K562 (cell line): ENCODE results near the gene CDK1. TPM values are rescaled to one million over a fixed set of nuclear protein-coding genes. Genes with fewer than 3 reads are reported as not detected.

Experiments
- EHMT2 ChIP-seq: fragments of 450-650 bp; IDR thresholded peaks from 2 replicates; pipeline ENCODE4 v1.6.1; 2018; ENCODE audit warnings: antibody characterized with exemption
- JUN ChIP-seq, 2 experiments: sonication (generic) in 1 of 2; formaldehyde crosslinking in 1 of 2; IDR thresholded peaks; 2 replicates each; pipeline versions ENCODE4 v1.6.1 to v1.8.0; 2012 to 2022; ENCODE audit warnings: borderline replicate concordance in 2 of 2, mild to moderate bottlenecking in 2 of 2, improper control_type of control experiment in 1 of 2, low read depth in 1 of 2, low read length in 1 of 2, missing genetic modification reagents in 1 of 2
- MEF2D ChIP-seq: conservative IDR thresholded peaks from 2 replicates; pipeline ENCODE4 v1.6.1; 2016; ENCODE audit warnings: low read depth, missing genetic modification characterization, missing compliant biosample characterization
- MYBL2 ChIP-seq, 2 experiments: fragments of 450-650 bp in 1 of 2; sonication (generic) in 1 of 2; formaldehyde crosslinking in 1 of 2; IDR thresholded peaks; 2 replicates each; pipeline versions ENCODE4 v1.6.1 to v1.8.1; 2017 to 2022; ENCODE audit warnings: borderline replicate concordance in 1 of 2, inconsistent platforms in 1 of 2, low read depth in 1 of 2, mild to moderate bottlenecking in 1 of 2, missing genetic modification reagents in 1 of 2, moderate library complexity in 1 of 2
- NFYB ChIP-seq: IDR thresholded peaks from 2 replicates; pipeline ENCODE4 v1.6.1; 2011; ENCODE audit warnings: mild to moderate bottlenecking, moderate library complexity; ENCODE audit not compliant: insufficient read length; ENCODE audit errors: extremely low read depth
- NR2C2 ChIP-seq, 2 experiments: fragments of 200-800 bp in 1 of 2; sonication (Bioruptor generic) in 1 of 2; sonication (generic) in 1 of 2; formaldehyde crosslinking in 1 of 2; IDR thresholded peaks; 2 replicates each; pipeline versions ENCODE4 v1.6.1 to v1.8.0; 2016 to 2022; ENCODE audit warnings: mild to moderate bottlenecking in 1 of 2, missing compliant biosample characterization in 1 of 2, missing genetic modification characterization in 1 of 2, missing genetic modification reagents in 1 of 2
- ZKSCAN8 ChIP-seq: fragments of 200-800 bp; sonication (Bioruptor generic); IDR thresholded peaks from 2 replicates; pipeline ENCODE4 v1.6.1; 2016; ENCODE audit warnings: missing genetic modification characterization, missing compliant biosample characterization
- polyA plus RNA-seq, 8 experiments: library from polyadenylated mRNA; depleted of rRNA in 4 of 8; stranded (reverse) in 5 of 8; unstranded in 3 of 8; fragments of >200 nt; fragmentation: Nextera tagmentation in 2 of 8; fragmentation: Illumina TruSeq in 1 of 8; extraction: Ambion mirVana in 2 of 8; extraction: Trizol in 1 of 8; gene quantifications; 2 replicates each; pipeline versions ENCODE4 v1.2.1 to v1.2.3, GENCODE V29; 2011 to 2014; ENCODE audit warnings: inconsistent platforms in 1 of 8, missing spikeins in 1 of 8
- total RNA-seq, 7 experiments: library from RNA; depleted of rRNA in 6 of 7; stranded (reverse); fragments of >200 nt in 6 of 7; fragmentation: Illumina TruSeq in 2 of 7; extraction: Trizol in 2 of 7; gene quantifications; 2 replicates each; pipeline versions ENCODE4 v1.2.1 to v1.2.3, GENCODE V29; 2011 to 2021; ENCODE audit warnings: low replicate concordance in 1 of 7
- TF ChIP-seq, protein P1 (sequence below): fragments of 450-650 bp; IDR thresholded peaks from 2 replicates; pipeline ENCODE4 v1.6.1; 2018; ENCODE audit not compliant: partially characterized antibody

The CDK1 gene
- total and polyA plus RNA-seq, 9 of the 15 experiments (the other 6 are each of a cell fraction or from before 2014, with no cell fraction given) = 156 to 685 (median 236) TPM

DNA sequence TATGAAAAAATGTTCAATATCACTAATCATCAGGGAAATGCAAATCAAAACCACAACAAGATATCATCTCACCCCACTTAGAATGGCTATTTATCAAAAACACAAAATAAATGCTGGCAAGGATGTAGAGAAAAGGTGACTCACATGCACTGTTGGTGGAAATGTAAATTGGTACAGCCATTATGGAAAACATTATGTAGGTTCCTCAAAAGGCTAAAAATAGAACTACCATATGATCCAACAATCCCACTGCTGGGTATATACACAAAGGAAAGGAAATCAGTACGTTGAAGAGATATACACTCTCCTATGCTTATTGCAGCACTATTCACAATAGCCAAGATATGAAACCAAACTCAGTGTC, 50.2 kb downstream of the CDK1 start (continued):
- TF ChIP-seq NFYB (no peak), NR2C2 (CRISPR knock-in tag; IDR thresholded peaks at IDR 0.05) (no peak), NR2C2 (tag; IDR thresholded peaks at IDR 0.05) (0 out of 2 replicates have a peak, but pooled peaks have one; percentile 23), MEF2D (peak; percentile 96), MYBL2 (IDR thresholded peaks at IDR 0.05; ENCODE audit: low read depth) (no peak), MYBL2 (CRISPR knock-in tag; IDR thresholded peaks at IDR 0.05; ENCODE audit: borderline replicate concordance) (no peak), JUN (IDR thresholded peaks at IDR 0.05; ENCODE audit: borderline replicate concordance, low read depth, low read length) (peak; percentile 10; the same call in 1 of the 2 replicates), JUN (CRISPR knock-in tag; IDR thresholded peaks at IDR 0.05; ENCODE audit: borderline replicate concordance) (no peak), ZKSCAN8 (CRISPR knock-in tag) (peak; percentile 25; the same call in 1 of the 2 replicates), EHMT2 (0 out of 2 replicates have a peak, but pooled peaks have one; percentile 27)
- TF ChIP-seq, protein P1, sequence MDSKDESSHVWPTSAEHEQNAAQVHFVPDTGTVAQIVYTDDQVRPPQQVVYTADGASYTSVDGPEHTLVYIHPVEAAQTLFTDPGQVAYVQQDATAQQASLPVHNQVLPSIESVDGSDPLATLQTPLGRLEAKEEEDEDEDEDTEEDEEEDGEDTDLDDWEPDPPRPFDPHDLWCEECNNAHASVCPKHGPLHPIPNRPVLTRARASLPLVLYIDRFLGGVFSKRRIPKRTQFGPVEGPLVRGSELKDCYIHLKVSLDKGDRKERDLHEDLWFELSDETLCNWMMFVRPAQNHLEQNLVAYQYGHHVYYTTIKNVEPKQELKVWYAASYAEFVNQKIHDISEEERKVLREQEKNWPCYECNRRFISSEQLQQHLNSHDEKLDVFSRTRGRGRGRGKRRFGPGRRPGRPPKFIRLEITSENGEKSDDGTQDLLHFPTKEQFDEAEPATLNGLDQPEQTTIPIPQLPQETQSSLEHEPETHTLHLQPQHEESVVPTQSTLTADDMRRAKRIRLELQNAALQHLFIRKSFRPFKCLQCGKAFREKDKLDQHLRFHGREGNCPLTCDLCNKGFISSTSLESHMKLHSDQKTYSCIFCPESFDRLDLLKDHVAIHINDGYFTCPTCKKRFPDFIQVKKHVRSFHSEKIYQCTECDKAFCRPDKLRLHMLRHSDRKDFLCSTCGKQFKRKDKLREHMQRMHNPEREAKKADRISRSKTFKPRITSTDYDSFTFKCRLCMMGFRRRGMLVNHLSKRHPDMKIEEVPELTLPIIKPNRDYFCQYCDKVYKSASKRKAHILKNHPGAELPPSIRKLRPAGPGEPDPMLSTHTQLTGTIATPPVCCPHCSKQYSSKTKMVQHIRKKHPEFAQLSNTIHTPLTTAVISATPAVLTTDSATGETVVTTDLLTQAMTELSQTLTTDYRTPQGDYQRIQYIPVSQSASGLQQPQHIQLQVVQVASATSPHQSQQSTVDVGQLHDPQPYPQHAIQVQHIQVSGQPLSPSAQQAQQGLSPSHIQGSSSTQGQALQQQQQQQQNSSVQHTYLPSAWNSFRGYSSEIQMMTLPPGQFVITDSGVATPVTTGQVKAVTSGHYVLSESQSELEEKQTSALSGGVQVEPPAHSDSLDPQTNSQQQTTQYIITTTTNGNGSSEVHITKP = peak; percentile 50
- TF ChIP-seq, all 486 proteins: peak for 19
